GM12874 (cell line): Measurements from ENCODE around the gene NEK9.

ENCODE experiments used
- TF ChIP-seq, protein P1 (sequence below): IDR thresholded peaks from 2 replicates; pipeline ENCODE4 v1.5.1; 2011; ENCODE audit warnings: low read depth, mild to moderate bottlenecking, control low read depth, low read length, moderate library complexity; ENCODE audit not compliant: insufficient read depth

Gene NEK9

DNA sequence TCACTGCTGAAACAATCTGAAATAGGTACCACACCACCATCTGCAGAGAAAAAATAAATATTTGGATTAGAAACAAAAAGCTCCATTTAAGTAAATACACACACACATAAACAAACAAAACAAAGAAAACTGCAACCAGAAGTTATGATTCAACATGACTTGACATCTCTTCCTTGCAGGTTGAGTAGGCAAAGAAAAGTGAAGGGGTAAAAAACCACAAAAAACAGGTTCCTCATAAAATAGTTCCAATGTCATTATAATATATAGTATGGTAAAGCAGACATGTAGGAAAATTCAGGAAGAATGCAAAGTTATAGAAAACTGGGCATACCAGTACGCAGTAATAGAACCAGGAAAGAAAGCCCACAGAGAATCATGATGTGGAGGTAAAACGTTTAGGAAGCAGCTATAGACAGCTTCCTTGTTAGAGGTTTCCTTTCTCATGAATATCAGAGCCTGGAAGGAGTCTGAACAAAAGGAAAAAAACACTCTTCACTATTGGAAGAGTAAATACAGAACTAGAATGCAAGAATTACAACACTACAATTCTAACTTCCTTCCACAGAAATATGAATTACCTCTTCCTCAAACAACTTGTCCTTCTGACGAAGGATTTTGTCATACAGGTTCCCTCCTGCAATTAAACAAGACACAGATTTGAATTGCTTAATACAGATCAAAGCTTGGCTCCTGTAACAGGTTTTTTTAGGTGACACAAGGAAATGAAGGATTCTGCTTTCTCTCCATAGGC lies 6.1 kb downstream of the NEK9 start:
- TF ChIP-seq, protein P1, sequence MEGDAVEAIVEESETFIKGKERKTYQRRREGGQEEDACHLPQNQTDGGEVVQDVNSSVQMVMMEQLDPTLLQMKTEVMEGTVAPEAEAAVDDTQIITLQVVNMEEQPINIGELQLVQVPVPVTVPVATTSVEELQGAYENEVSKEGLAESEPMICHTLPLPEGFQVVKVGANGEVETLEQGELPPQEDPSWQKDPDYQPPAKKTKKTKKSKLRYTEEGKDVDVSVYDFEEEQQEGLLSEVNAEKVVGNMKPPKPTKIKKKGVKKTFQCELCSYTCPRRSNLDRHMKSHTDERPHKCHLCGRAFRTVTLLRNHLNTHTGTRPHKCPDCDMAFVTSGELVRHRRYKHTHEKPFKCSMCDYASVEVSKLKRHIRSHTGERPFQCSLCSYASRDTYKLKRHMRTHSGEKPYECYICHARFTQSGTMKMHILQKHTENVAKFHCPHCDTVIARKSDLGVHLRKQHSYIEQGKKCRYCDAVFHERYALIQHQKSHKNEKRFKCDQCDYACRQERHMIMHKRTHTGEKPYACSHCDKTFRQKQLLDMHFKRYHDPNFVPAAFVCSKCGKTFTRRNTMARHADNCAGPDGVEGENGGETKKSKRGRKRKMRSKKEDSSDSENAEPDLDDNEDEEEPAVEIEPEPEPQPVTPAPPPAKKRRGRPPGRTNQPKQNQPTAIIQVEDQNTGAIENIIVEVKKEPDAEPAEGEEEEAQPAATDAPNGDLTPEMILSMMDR: no peak

DNA sequence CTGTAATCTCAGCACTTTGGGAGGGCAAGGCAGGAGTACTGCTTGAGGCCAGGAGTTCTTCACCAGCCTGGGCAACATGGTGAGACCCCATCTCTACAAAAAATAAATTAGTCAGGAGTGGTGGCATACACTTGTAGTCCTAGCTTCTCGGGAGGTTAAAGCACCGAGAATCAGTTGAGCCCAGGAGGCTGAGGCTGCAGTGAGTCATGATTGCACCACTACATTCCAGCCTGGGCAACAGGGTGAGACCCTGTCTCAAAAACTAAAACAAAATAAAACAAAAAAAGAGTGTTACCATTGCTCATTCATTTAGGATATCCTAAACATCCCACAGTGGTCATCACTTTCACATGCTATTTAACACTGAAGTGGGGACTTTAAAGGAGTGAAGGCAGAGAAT lies 7.8 kb downstream of the NEK9 start:
- TF ChIP-seq, protein P1: no peak

DNA sequence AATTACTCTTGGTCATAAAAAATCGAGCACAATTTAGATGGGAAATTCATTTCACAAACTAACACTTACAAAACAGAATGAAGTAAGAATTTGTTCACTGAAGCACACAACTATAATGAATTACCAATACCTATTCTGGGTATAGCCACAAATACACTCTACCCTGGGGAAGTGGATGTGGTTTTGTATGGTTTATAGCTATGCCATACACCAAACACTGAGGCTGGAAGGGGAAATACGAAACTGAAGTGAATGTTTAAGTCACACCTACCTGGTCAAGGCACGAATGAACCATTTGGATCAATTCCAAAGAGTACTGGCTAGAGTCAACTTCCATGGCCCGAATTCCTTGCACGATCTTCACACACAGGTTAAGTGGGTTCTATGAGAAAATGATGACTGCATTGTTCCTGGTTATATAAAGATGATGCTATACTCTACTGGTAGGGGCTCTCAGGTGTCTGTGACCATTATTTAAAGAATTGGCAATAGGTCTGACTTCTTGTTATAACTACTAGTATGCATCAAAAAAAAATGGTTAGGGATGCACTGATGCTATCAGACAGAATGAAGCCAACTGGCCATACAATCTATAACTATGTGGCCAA lies 12.8 kb downstream of the NEK9 start:
- TF ChIP-seq, protein P1: no peak

DNA sequence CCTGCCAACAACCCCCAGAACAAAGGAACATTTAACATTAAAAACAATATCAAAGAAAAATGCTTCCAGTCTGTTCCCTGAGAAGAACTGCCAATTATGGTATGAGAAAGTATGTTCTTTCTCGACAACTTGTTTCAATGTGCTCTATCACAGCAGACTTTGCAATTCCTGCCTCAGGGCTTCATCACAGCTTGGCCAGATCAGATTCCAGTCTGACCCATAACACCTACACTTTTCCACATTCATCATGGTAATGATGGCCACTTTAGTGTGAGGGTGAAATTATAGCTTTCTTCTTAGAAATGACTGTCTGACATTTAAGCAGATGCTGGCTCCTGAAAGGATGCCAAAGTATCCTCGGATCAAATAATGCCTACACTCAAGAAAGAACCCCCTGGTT lies 17.0 kb downstream of the NEK9 start:
- TF ChIP-seq, protein P1: no peak

DNA sequence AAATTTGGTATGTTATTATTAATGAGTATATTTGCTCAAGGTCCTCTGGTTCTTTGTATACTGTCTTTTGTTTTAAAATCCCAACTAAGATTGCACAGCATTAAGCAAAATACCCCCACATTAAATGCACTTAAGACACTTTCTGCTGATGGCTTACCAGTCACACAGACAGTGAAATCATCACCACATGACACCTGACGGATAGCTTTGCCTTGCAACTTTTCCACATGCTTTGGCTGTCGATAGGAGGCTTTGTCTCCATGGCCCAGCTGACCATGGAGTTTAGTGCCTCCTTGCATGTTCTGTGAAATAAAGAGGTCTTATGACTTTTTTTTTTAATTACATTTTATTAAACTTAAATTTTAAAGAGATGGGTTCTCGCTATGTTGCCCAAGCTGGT lies 19.7 kb downstream of the NEK9 start:
- TF ChIP-seq, protein P1: no peak

DNA sequence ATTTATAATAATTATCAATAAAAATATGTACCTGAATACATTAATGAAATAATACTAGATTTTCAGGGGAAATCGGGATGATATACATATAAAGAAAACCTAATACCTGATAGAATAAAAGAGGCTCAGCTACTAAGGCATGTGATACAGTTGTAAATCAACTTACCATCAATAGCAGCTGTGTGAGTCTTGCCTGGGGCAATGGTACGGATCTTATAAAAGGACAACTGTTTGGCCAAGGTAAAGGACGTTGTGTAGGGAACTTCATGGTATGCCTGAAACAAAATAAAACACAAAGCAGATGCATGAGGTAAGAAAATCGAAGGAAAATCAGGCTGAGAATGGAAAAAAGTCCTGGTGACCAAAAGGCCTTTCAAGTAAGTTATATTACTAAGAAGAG lies 25.4 kb downstream of the NEK9 start:
- TF ChIP-seq, protein P1: no peak

DNA sequence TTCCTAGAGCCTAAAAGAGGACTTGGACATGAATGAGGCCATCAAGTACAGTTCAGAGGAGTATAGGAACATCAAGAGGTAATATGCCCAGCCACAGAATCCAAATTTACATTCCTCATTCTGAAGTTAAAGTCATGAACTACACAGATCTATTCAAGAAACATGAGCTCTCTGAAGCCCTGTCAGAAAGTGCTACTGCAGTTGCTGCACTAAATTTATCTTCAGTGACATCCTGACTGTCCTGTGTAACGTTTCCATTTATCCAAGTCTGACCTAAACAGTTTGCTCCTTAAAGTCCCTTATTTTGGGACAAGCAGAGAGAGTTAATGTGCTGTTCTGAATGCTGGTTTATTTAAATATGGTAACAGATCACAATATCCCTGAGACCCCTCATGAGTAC lies 28.2 kb downstream of the NEK9 start:
- TF ChIP-seq, protein P1: no peak
